GM12878 (cell line): ENCODE results near the gene ALOXE3. TPM values are rescaled to one million over a fixed set of nuclear protein-coding genes. Genes with fewer than 3 reads are reported as not detected.

Experiments
- BACH1 ChIP-seq: fragments of 450-650 bp; IDR thresholded peaks from 2 replicates; pipeline ENCODE4 v1.6.1; 2017; ENCODE audit warnings: mild to moderate bottlenecking, borderline replicate concordance
- CBX3 ChIP-seq: fragments of 200-600 bp; sonication (generic); IDR thresholded peaks from 2 replicates; pipeline ENCODE4 v1.6.1; 2016; ENCODE audit warnings: low read depth, borderline replicate concordance
- EP300 ChIP-seq, 2 experiments: fragments of 150-350 bp in 1 of 2; IDR thresholded peaks; 2 replicates each; pipeline ENCODE4 v1.6.1; 2011 to 2012; ENCODE audit warnings: low read depth in 2 of 2, low read length in 2 of 2, borderline replicate concordance in 1 of 2, improper control_type of control experiment in 1 of 2, inconsistent platforms in 1 of 2; ENCODE audit not compliant: control insufficient read depth in 1 of 2
- GABPA ChIP-seq: IDR thresholded peaks from 2 replicates; pipeline ENCODE4 v1.6.1; 2014; ENCODE audit warnings: antibody characterized with exemption, low read depth, mild to moderate bottlenecking, inconsistent platforms
- GATAD2B ChIP-seq: fragments of 450-650 bp; conservative IDR thresholded peaks from 2 replicates; pipeline ENCODE4 v1.6.1; 2017; ENCODE audit warnings: low read depth, mild to moderate bottlenecking, moderate library complexity
- IRF3 ChIP-seq: fragments of 450-650 bp; IDR thresholded peaks from 2 replicates; pipeline ENCODE4 v1.6.1; 2014; ENCODE audit warnings: mild to moderate bottlenecking
- IRF4 ChIP-seq: IDR thresholded peaks from 2 replicates; pipeline ENCODE4 v1.6.1; 2011; ENCODE audit warnings: low read depth, low read length
- JUNB ChIP-seq: IDR thresholded peaks from 2 replicates; pipeline ENCODE4 v1.6.1; 2016; ENCODE audit warnings: antibody characterized with exemption, mild to moderate bottlenecking
- MAX ChIP-seq: IDR thresholded peaks from 2 replicates; pipeline ENCODE4 v1.6.1; 2012; ENCODE audit warnings: low read depth, low read length, improper control_type of control experiment
- MEF2B ChIP-seq: fragments of 450-650 bp; IDR thresholded peaks from 2 replicates; pipeline ENCODE4 v1.6.1; 2018; ENCODE audit warnings: mild to moderate bottlenecking, moderate library complexity; ENCODE audit not compliant: partially characterized antibody, poor library complexity, severe bottlenecking
- MYC ChIP-seq: IDR thresholded peaks from 2 replicates; pipeline ENCODE4 v1.6.1; 2011; ENCODE audit warnings: mild to moderate bottlenecking, low read length, moderate library complexity, inconsistent platforms; ENCODE audit not compliant: insufficient read depth, insufficient replicate concordance, insufficient read length, severe bottlenecking
- NFXL1 ChIP-seq: fragments of 450-650 bp; IDR thresholded peaks from 2 replicates; pipeline ENCODE4 v1.6.1; 2017; ENCODE audit warnings: antibody characterized with exemption, mild to moderate bottlenecking, borderline replicate concordance
- NR2C2 ChIP-seq: IDR thresholded peaks from 2 replicates; pipeline ENCODE4 v1.6.1; 2011; ENCODE audit warnings: borderline replicate concordance, low read depth; ENCODE audit not compliant: control insufficient read depth, insufficient read length
- RAD51 ChIP-seq: fragments of 450-650 bp; IDR thresholded peaks from 2 replicates; pipeline ENCODE4 v1.6.1; 2016; ENCODE audit warnings: moderate library complexity, mild to moderate bottlenecking, inconsistent platforms
- RUNX3 ChIP-seq: IDR thresholded peaks from 2 replicates; pipeline ENCODE4 v1.6.1; 2012; ENCODE audit warnings: low read length, inconsistent platforms
- SIN3A ChIP-seq: IDR thresholded peaks from 2 replicates; pipeline ENCODE4 v1.6.1; 2012; ENCODE audit warnings: low read depth, low read length, improper control_type of control experiment
- TCF3 ChIP-seq: IDR thresholded peaks from 2 replicates; pipeline ENCODE4 v1.6.1; 2012; ENCODE audit warnings: low read depth, mild to moderate bottlenecking, low read length, borderline replicate concordance; ENCODE audit not compliant: insufficient read depth
- TCF7 ChIP-seq: IDR thresholded peaks from 2 replicates; pipeline ENCODE4 v1.6.1; 2014; ENCODE audit warnings: antibody characterized with exemption, borderline replicate concordance
- polyA plus RNA-seq, 11 experiments: library from polyadenylated mRNA; depleted of rRNA in 4 of 11; unstranded in 6 of 11; stranded (reverse) in 5 of 11; fragments of >200 nt; fragmentation: Nextera tagmentation in 4 of 11; fragmentation: Illumina TruSeq in 1 of 11; extraction: Ambion mirVana in 4 of 11; extraction: Trizol in 1 of 11; gene quantifications; 1 replicate in 1 of 11; 2 replicates in 10 of 11; pipeline versions ENCODE4 v1.2.1 to v1.2.3, GENCODE V29; 2011 to 2016; ENCODE audit warnings: inconsistent platforms in 2 of 11, missing spikeins in 2 of 11, low read depth in 1 of 11
- total RNA-seq, 4 experiments: library from RNA; depleted of rRNA in 3 of 4; stranded (reverse); fragments of >200 nt in 3 of 4; fragmentation: Illumina TruSeq in 1 of 4; extraction: Trizol in 1 of 4; gene quantifications; 2 replicates each; pipeline versions ENCODE4 v1.2.1 to v1.2.3, GENCODE V29; 2013 to 2021
- TF ChIP-seq, protein P1 (sequence below): IDR thresholded peaks from 2 replicates; pipeline ENCODE4 v1.6.1; 2012; ENCODE audit warnings: improper control_type of control experiment, low read depth, low read length; ENCODE audit not compliant: insufficient replicate concordance
- TF ChIP-seq, protein P2 (sequence below): IDR thresholded peaks from 2 replicates; pipeline ENCODE4 v1.6.1; 2012; ENCODE audit warnings: low read depth, low read length, improper control_type of control experiment
- TF ChIP-seq, protein P3 (sequence below): fragments of 450-650 bp; IDR thresholded peaks from 2 replicates; pipeline ENCODE4 v1.6.1; 2017; ENCODE audit warnings: mild to moderate bottlenecking, low read depth, inconsistent platforms; ENCODE audit not compliant: poor library complexity, severe bottlenecking

The ALOXE3 gene
- total and polyA plus RNA-seq, 10 of the 15 experiments (the other 5 are each of a cell fraction or from before 2014, with no cell fraction given) = 0.04 TPM; not detected in 9

DNA sequence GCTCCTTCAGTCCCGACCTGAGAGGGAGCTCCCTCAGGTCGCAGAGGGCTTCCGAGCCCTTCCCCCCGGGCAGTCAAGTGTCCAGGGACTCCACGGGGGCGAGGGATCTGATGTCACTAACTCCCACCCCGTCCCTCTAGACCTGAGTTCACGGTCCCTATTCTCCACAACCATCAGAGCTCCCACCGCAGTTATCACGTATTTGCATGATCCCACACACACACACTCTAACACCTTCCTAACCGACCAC, 37.6 kb upstream of the ALOXE3 start (continued):
- TF ChIP-seq, protein P1, sequence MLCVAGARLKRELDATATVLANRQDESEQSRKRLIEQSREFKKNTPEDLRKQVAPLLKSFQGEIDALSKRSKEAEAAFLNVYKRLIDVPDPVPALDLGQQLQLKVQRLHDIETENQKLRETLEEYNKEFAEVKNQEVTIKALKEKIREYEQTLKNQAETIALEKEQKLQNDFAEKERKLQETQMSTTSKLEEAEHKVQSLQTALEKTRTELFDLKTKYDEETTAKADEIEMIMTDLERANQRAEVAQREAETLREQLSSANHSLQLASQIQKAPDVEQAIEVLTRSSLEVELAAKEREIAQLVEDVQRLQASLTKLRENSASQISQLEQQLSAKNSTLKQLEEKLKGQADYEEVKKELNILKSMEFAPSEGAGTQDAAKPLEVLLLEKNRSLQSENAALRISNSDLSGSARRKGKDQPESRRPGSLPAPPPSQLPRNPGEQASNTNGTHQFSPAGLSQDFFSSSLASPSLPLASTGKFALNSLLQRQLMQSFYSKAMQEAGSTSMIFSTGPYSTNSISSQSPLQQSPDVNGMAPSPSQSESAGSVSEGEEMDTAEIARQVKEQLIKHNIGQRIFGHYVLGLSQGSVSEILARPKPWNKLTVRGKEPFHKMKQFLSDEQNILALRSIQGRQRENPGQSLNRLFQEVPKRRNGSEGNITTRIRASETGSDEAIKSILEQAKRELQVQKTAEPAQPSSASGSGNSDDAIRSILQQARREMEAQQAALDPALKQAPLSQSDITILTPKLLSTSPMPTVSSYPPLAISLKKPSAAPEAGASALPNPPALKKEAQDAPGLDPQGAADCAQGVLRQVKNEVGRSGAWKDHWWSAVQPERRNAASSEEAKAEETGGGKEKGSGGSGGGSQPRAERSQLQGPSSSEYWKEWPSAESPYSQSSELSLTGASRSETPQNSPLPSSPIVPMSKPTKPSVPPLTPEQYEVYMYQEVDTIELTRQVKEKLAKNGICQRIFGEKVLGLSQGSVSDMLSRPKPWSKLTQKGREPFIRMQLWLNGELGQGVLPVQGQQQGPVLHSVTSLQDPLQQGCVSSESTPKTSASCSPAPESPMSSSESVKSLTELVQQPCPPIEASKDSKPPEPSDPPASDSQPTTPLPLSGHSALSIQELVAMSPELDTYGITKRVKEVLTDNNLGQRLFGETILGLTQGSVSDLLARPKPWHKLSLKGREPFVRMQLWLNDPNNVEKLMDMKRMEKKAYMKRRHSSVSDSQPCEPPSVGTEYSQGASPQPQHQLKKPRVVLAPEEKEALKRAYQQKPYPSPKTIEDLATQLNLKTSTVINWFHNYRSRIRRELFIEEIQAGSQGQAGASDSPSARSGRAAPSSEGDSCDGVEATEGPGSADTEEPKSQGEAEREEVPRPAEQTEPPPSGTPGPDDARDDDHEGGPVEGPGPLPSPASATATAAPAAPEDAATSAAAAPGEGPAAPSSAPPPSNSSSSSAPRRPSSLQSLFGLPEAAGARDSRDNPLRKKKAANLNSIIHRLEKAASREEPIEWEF = no peak
- TF ChIP-seq TCF7 (no peak), EP300 (IDR thresholded peaks at IDR 0.05; ENCODE audit: borderline replicate concordance in 1 of 2, control insufficient read depth in 1 of 2, low read depth in 2 of 2, low read length in 2 of 2) (0 out of 4 replicates have a peak, but pooled peaks of 1 of the 2 experiments have one; percentile 34), SIN3A (no peak; the same call in 1 of the 2 replicates), GABPA (no peak), MEF2B (no peak), IRF3 (no peak), IRF4 (no peak), NR2C2 (no peak), RAD51 (no peak), MYC (no peak), JUNB (no peak), TCF3 (no peak), MAX (no peak), GATAD2B (no peak), NFXL1 (no peak), CBX3 (no peak), BACH1 (0 out of 2 replicates have a peak, but pooled peaks have one; percentile 75), RUNX3 (0 out of 2 replicates have a peak, but pooled peaks have one; percentile 5)
- TF ChIP-seq, protein P2, sequence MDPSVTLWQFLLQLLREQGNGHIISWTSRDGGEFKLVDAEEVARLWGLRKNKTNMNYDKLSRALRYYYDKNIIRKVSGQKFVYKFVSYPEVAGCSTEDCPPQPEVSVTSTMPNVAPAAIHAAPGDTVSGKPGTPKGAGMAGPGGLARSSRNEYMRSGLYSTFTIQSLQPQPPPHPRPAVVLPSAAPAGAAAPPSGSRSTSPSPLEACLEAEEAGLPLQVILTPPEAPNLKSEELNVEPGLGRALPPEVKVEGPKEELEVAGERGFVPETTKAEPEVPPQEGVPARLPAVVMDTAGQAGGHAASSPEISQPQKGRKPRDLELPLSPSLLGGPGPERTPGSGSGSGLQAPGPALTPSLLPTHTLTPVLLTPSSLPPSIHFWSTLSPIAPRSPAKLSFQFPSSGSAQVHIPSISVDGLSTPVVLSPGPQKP = no peak
- TF ChIP-seq, protein P3, sequence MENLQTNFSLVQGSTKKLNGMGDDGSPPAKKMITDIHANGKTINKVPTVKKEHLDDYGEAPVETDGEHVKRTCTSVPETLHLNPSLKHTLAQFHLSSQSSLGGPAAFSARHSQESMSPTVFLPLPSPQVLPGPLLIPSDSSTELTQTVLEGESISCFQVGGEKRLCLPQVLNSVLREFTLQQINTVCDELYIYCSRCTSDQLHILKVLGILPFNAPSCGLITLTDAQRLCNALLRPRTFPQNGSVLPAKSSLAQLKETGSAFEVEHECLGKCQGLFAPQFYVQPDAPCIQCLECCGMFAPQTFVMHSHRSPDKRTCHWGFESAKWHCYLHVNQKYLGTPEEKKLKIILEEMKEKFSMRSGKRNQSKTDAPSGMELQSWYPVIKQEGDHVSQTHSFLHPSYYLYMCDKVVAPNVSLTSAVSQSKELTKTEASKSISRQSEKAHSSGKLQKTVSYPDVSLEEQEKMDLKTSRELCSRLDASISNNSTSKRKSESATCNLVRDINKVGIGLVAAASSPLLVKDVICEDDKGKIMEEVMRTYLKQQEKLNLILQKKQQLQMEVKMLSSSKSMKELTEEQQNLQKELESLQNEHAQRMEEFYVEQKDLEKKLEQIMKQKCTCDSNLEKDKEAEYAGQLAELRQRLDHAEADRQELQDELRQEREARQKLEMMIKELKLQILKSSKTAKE = no peak
